Astrocyte (in vitro differentiated cells and primary cell): ENCODE results near the gene KLHDC7A.

Source experiments
- CTCF ChIP-seq: IDR thresholded peaks from 2 replicates; pipeline ENCODE4 v1.5.1; 2011; ENCODE audit warnings: low read depth, mild to moderate bottlenecking, inconsistent platforms, low read length, moderate library complexity; ENCODE audit not compliant: insufficient read depth
- EZH2 ChIP-seq: IDR thresholded peaks from 2 replicates; pipeline ENCODE4 v1.6.1; 2012; ENCODE audit warnings: mild to moderate bottlenecking, low read length, inconsistent platforms; ENCODE audit not compliant: insufficient read depth

GRCh38 chr1:18446751-18447150 lies 34.0 kb upstream of the KLHDC7A start:
- TF ChIP-seq CTCF (no peak), EZH2 (no peak)
